Superior temporal gyrus (tissue), 1 donor: ENCODE data around the gene MBNL1.
A peak's percentile ranks its signal among the peaks of the same experiment; 100 is the strongest.

Experiments used
- DNase-seq: peaks from one replicate; pipeline ENCODE4 v3.0.0-alpha.2; 2016; ENCODE audit errors: extremely low spot score

MBNL1 gene

GRCh38 chr3:152253514-152253913 is 15.2 kb upstream of the MBNL1 start:
- DNase-seq: no peak

GRCh38 chr3:152254041-152254440 is 14.7 kb upstream of the MBNL1 start:
- DNase-seq: no peak

- no peak for DNase-seq
These were observed 13.4 kb upstream of the MBNL1 start for GRCh38 chr3:152255290-152255689.

GRCh38 chr3:152256851-152257562 is 11.7 kb upstream of the MBNL1 start:
- DNase-seq: no peak

- DNase-seq: no peak
These were observed 11.1 kb upstream of the MBNL1 start for GRCh38 chr3:152257563-152258035.

- peak; percentile 47 for DNase-seq
These were observed 10.0 kb upstream of the MBNL1 start for GRCh38 chr3:152258448-152259393.

GRCh38 chr3:152259468-152259867 is 9.3 kb upstream of the MBNL1 start:
- no peak for DNase-seq

GRCh38 chr3:152260026-152260425 is 8.7 kb upstream of the MBNL1 start:
- DNase-seq: no peak

GRCh38 chr3:152260529-152260928 is 8.2 kb upstream of the MBNL1 start:
- no peak for DNase-seq

- no peak for DNase-seq
These were observed 7.4 kb upstream of the MBNL1 start for GRCh38 chr3:152261329-152261728.

- no peak for DNase-seq
These were observed 5.0 kb upstream of the MBNL1 start for GRCh38 chr3:152263711-152264110.

- DNase-seq: peak; percentile 32
These were observed 4.4 kb upstream of the MBNL1 start for GRCh38 chr3:152264378-152264777.

- DNase-seq: peak; percentile 48
These were observed 2.3 kb upstream of the MBNL1 start for GRCh38 chr3:152266221-152266995.

GRCh38 chr3:152267831-152268554 is 736 bp upstream of the MBNL1 start:
- peak; percentile 84 for DNase-seq

- peak; percentile 74 for DNase-seq
These were observed 514 bp downstream of the MBNL1 start for GRCh38 chr3:152269056-152269830.

- DNase-seq: peak; percentile 80
These were observed 1.4 kb downstream of the MBNL1 start for GRCh38 chr3:152269831-152270734.

- peak; percentile 73 for DNase-seq
These were observed 2.2 kb downstream of the MBNL1 start for GRCh38 chr3:152270937-152271336.

- DNase-seq: peak; percentile 66
These were observed 2.9 kb downstream of the MBNL1 start for GRCh38 chr3:152271501-152272236.

- no peak for DNase-seq
These were observed 4.1 kb downstream of the MBNL1 start for GRCh38 chr3:152272771-152273242.
